Calu3 (cell line): ENCODE measurements around the gene COQ3. TPM values are rescaled to one million over a fixed set of nuclear protein-coding genes. Genes with fewer than 3 reads are reported as not detected.
A peak's percentile ranks its signal among the peaks of the same experiment; 100 is the strongest.

Experiments used
- BruUV-seq: library from RNA; stranded (reverse); fragments of 400-500 nt; replicated peaks from 2 replicates; lab custom pipeline; 2021; lab: Mats Ljungman, UMichigan
- CTCF ChIA-PET: fragments of 300-600 bp; sonication (Branson Sonifier 250); formaldehyde crosslinking; loops from one replicate; lab custom pipeline; 2022; ENCODE audit warnings: antibody characterized with exemption; lab: Charles Lee
- DNase-seq: peaks from one replicate; pipeline ENCODE4 v3.0.0; 2022
- H3K27ac Mint-ChIP-seq: one replicate; pipeline ENCODE4 v1.8.0; 2022; ENCODE audit warnings: mixed read lengths; ENCODE audit not compliant: unreplicated experiment
- H3K27me3 Mint-ChIP-seq: one replicate; pipeline ENCODE4 v1.8.0; 2022; ENCODE audit warnings: mixed read lengths; ENCODE audit not compliant: unreplicated experiment
- H3K36me3 Mint-ChIP-seq: one replicate; pipeline ENCODE4 v1.8.0; 2022; ENCODE audit warnings: mild to moderate bottlenecking, moderate library complexity, mixed read lengths; ENCODE audit not compliant: insufficient read depth, unreplicated experiment
- H3K4me1 Mint-ChIP-seq: one replicate; pipeline ENCODE4 v1.8.0; 2022; ENCODE audit warnings: mild to moderate bottlenecking, low read depth, mixed read lengths; ENCODE audit not compliant: unreplicated experiment
- H3K4me3 Mint-ChIP-seq: one replicate; pipeline ENCODE4 v1.8.0; 2022; ENCODE audit warnings: mild to moderate bottlenecking, low read depth, moderate library complexity, mixed read lengths; ENCODE audit not compliant: unreplicated experiment
- H3K9me3 Mint-ChIP-seq: one replicate; pipeline ENCODE4 v1.8.0; 2022; ENCODE audit warnings: low read depth, mixed read lengths; ENCODE audit not compliant: unreplicated experiment
- CTCF ChIP-seq: fragments of 200-600 bp; IDR thresholded peaks from one replicate; pipeline ENCODE4 v1.8.0; 2022; ENCODE audit warnings: antibody characterized with exemption; ENCODE audit not compliant: unreplicated experiment
- intact Hi-C: fragments of 100-400 bp; cut with micrococcal nuclease; formaldehyde crosslinking; loops from one replicate; pipeline ENCODE4 v1.10.0; 2022; ENCODE audit not compliant: unreplicated experiment
- total RNA-seq: library from RNA; stranded (reverse); gene quantifications from 2 replicates; pipeline ENCODE4 v1.2.3, GENCODE V29; 2022

COQ3 gene
- total RNA-seq, 1 experiment from 2014 or later: 7.6 TPM

GRCh38 chr6:99353126-99353525 lies 40.9 kb downstream of the COQ3 start:
- Mint-ChIP-seq H3K27me3 (peaks cover 64% of the 10 kb centered on the region), H3K4me1 (peaks cover 12% of the 10 kb centered on the region), H3K27ac (no peak overlapping the region), H3K4me3 (no peak overlapping the region), H3K36me3 (no peaks in the 10 kb centered on the region), H3K9me3 (no peaks in the 10 kb centered on the region)
- intact Hi-C loops: no loop called here
- BruUV-seq: no TSS peak
- CTCF ChIA-PET: no interaction called here
- DNase-seq: no peak
- TF ChIP-seq CTCF: no peak

GRCh38 chr6:99350573-99350972 lies 43.4 kb downstream of the COQ3 start:
- H3K4me3 Mint-ChIP-seq: peak overlapping the region; percentile 63
- peak; percentile 26 for DNase-seq
- H3K4me1 Mint-ChIP-seq: peaks cover 12% of the 10 kb centered on the region
- no peaks in the 10 kb centered on the region for H3K9me3 Mint-ChIP-seq
- no TSS peak for BruUV-seq
- TF ChIP-seq CTCF: no peak
- no peaks in the 10 kb centered on the region for H3K36me3 Mint-ChIP-seq
- intact Hi-C loops: no loop called here
- CTCF ChIA-PET: no interaction called here
- H3K27ac Mint-ChIP-seq: no peak overlapping the region
- peaks cover 41% of the 10 kb centered on the region for H3K27me3 Mint-ChIP-seq

- CTCF ChIA-PET: interaction anchor here (1.0 kb wide), 1 partner anchor 15 kb away, joined by 5 read pairs; no protein-coding TSS in a partner anchor
- no peak within 1 kb of the TSS for H3K27ac Mint-ChIP-seq
- H3K4me1 Mint-ChIP-seq: peaks cover 15% of the 10 kb centered on the region
- peak; percentile 74 for DNase-seq
- intact Hi-C loops: loop anchor here (10.0 kb wide), 1 partner anchor 405 kb away; no protein-coding TSS in a partner anchor
- no peaks in the 10 kb centered on the region for H3K9me3 Mint-ChIP-seq
- no TSS peak for BruUV-seq
- H3K27me3 Mint-ChIP-seq: peaks cover 30% of the 10 kb centered on the region
- no peak for TF ChIP-seq CTCF
- no peaks in the 10 kb centered on the region for H3K36me3 Mint-ChIP-seq
- H3K4me3 Mint-ChIP-seq: peak within 1 kb of the TSS; percentile 63
These were observed 44.5 kb downstream of the COQ3 start, which contains the start of gene FAXC for GRCh38 chr6:99349171-99350141. TSS of gene FAXC (minus strand) at chr6:99349674. CDS start at chr6:99349372, 302 bp downstream.

GRCh38 chr6:99348288-99349170 lies 45.5 kb downstream of the COQ3 start:
- TF ChIP-seq CTCF: no peak
- Mint-ChIP-seq H3K36me3 (no peaks in the 10 kb centered on the region), H3K27ac (no peak overlapping the region), H3K27me3 (peaks cover 28% of the 10 kb centered on the region), H3K4me1 (peaks cover 24% of the 10 kb centered on the region), H3K4me3 (no peak overlapping the region), H3K9me3 (no peaks in the 10 kb centered on the region)
- intact Hi-C loops: loop anchor here (10.0 kb wide), 1 partner anchor 406 kb away; no protein-coding TSS in a partner anchor
- CTCF ChIA-PET: no interaction called here
- DNase-seq: no peak
- BruUV-seq: no TSS peak
